OCI-LY3 (cell line): ENCODE results near the gene RTN4RL2.

ENCODE experiments used
- EZH2phosphoT487 ChIP-seq: fragments of 200-600 bp; shearing (Covaris generic); IDR thresholded peaks from 2 replicates; pipeline ENCODE4 v1.6.1; 2018; ENCODE audit warnings: antibody characterized with exemption, mixed run types, low read depth
- TF ChIP-seq, protein P1 (sequence below): fragments of 200-600, 300-600 bp; sonication (generic); IDR thresholded peaks from 2 replicates; pipeline ENCODE4 v1.5.1; 2014; ENCODE audit warnings: antibody characterized with exemption, low read length, low read depth

DNA sequence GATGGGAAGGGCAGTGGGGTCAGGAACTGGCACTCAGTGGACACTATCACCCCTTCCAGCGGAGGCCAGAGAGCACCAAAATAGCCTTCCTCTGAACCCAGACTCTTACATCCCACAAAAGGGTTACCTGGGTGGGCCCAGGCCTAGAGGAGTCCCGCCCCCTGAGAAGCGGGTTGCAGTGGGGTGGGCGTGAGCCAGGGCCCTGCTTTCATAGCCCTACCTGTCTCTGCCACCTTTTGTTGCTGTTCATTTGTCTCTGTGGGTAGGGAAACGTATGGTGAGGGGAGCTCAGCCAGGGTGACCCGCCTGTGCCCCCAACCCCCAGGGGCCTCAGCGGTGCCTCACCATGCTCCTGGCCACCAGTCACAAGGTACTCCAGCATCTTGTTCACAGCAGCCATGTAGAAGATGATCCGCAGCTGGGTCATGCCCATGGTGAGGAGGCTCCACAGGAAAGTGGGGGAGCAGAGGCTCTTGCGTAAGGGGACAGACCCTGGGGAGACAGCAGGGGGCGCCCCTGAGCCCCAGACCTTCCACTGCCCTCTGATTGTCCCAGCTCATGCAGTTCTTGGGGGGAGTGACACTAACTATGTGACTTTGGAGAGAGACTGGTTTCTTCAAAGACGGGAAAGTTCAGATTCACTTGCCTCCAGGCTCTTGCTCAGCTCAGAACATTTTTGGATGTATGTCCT, 31.2 kb downstream of the RTN4RL2 start:
- TF ChIP-seq, protein P1, sequence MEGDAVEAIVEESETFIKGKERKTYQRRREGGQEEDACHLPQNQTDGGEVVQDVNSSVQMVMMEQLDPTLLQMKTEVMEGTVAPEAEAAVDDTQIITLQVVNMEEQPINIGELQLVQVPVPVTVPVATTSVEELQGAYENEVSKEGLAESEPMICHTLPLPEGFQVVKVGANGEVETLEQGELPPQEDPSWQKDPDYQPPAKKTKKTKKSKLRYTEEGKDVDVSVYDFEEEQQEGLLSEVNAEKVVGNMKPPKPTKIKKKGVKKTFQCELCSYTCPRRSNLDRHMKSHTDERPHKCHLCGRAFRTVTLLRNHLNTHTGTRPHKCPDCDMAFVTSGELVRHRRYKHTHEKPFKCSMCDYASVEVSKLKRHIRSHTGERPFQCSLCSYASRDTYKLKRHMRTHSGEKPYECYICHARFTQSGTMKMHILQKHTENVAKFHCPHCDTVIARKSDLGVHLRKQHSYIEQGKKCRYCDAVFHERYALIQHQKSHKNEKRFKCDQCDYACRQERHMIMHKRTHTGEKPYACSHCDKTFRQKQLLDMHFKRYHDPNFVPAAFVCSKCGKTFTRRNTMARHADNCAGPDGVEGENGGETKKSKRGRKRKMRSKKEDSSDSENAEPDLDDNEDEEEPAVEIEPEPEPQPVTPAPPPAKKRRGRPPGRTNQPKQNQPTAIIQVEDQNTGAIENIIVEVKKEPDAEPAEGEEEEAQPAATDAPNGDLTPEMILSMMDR: peak; percentile 82
- no peak for TF ChIP-seq EZH2phosphoT487
